MCF 10A (cell line): Measurements from ENCODE around the gene ZEB1. TPM values are rescaled to one million over a fixed set of nuclear protein-coding genes. Genes with fewer than 3 reads are reported as not detected.

ENCODE experiments used
- BruUV-seq: library from RNA; stranded (reverse); fragments of 400-500 nt; replicated peaks from 2 replicates; lab custom pipeline; 2021; lab: Mats Ljungman, UMichigan
- CTCF ChIA-PET: fragments of 300-600 bp; sonication (Branson Sonifier 250); formaldehyde crosslinking; extraction: SDS; loops from one replicate; lab custom pipeline; 2021; ENCODE audit warnings: antibody characterized with exemption, inconsistent platforms; lab: Yijun Ruan, JAX
- POLR2A ChIA-PET: fragments of 300-600, 350-650 bp; sonication (Branson Sonifier 250); formaldehyde crosslinking; extraction: SDS; loops from one replicate; lab custom pipeline; 2020; ENCODE audit warnings: antibody characterized with exemption, inconsistent platforms; lab: Yijun Ruan, JAX
- DNase-seq: peaks from one replicate; pipeline ENCODE4 v3.0.0-alpha.2; 2018; ENCODE audit not compliant: unreplicated experiment
- H3K27ac Mint-ChIP-seq: one replicate; pipeline ENCODE4 v1.8.0; 2022; ENCODE audit warnings: mild to moderate bottlenecking, low read depth, mixed read lengths; ENCODE audit not compliant: unreplicated experiment
- H3K27me3 Mint-ChIP-seq: one replicate; pipeline ENCODE4 v1.8.0; 2022; ENCODE audit warnings: mixed read lengths; ENCODE audit not compliant: insufficient read depth, unreplicated experiment
- H3K36me3 Mint-ChIP-seq: one replicate; pipeline ENCODE4 v1.8.0; 2022; ENCODE audit warnings: mild to moderate bottlenecking, moderate library complexity, mixed read lengths; ENCODE audit not compliant: insufficient read depth, unreplicated experiment
- H3K4me1 Mint-ChIP-seq: one replicate; pipeline ENCODE4 v1.8.0; 2022; ENCODE audit warnings: mixed read lengths; ENCODE audit not compliant: insufficient read depth, unreplicated experiment
- H3K4me3 Mint-ChIP-seq: one replicate; pipeline ENCODE4 v1.8.0; 2022; ENCODE audit warnings: mild to moderate bottlenecking, moderate library complexity, mixed read lengths; ENCODE audit not compliant: unreplicated experiment
- H3K9me3 Mint-ChIP-seq: one replicate; pipeline ENCODE4 v1.8.0; 2022; ENCODE audit warnings: mixed read lengths; ENCODE audit not compliant: unreplicated experiment
- CTCF ChIP-seq: fragments of 200-600 bp; IDR thresholded peaks from one replicate; pipeline ENCODE4 v1.8.0; 2022; ENCODE audit warnings: antibody characterized with exemption, mild to moderate bottlenecking; ENCODE audit not compliant: unreplicated experiment
- intact Hi-C: fragments of 100-400 bp; cut with micrococcal nuclease; formaldehyde crosslinking; loops from 2 replicates; pipeline ENCODE4 v1.14.1; 2022
- total RNA-seq: library from RNA; stranded (reverse); gene quantifications from 2 replicates; pipeline ENCODE4 v1.2.3, GENCODE V29; 2022

Gene ZEB1
- total RNA-seq, 1 experiment from 2014 or later, result 15.1 TPM

GRCh38 chr10:31296754-31297153 is 22.3 kb upstream of the ZEB1 start:
- ChIA-PET CTCF (no interaction called here), POLR2A (no interaction called here)
- intact Hi-C loops, result no loop called here
- H3K4me1 Mint-ChIP-seq, result no peaks in the 10 kb centered on the region
- no peak for DNase-seq
- H3K4me3 Mint-ChIP-seq, result no peak overlapping the region
- no peak for TF ChIP-seq CTCF
- no peaks in the 10 kb centered on the region for H3K27me3 Mint-ChIP-seq
- no TSS peak for BruUV-seq
- H3K36me3 Mint-ChIP-seq, result no peaks in the 10 kb centered on the region
- H3K27ac Mint-ChIP-seq, result no peak overlapping the region
- peaks cover 8% of the 10 kb centered on the region for H3K9me3 Mint-ChIP-seq

DNA sequence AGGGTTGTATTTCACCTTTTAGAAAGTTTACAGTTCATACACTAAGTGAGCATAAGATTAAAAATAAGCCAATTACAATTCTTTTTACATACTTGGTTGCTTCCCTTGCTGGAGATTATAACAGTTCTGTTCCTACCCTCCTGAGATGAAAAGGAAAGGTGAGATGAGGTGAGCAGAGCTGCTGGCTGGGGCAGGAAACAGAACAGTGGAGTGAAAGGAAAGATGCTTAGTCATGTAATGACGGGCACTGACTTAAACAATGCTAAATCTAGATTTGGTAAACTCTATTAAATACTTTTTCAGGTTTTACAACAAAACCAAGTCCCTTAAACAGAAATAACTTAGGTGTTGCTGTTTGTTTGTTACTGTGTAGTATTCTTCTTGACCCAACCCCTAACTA is 19.9 kb upstream of the ZEB1 start:
- peak; percentile 3 for DNase-seq
- no peak for TF ChIP-seq CTCF
- ChIA-PET POLR2A (no interaction called here), CTCF (no interaction called here)
- H3K4me1 Mint-ChIP-seq, result peaks cover under 1% of the 10 kb centered on the region
- no peak overlapping the region for H3K4me3 Mint-ChIP-seq
- no peak overlapping the region for H3K27ac Mint-ChIP-seq
- H3K9me3 Mint-ChIP-seq, result peaks cover 8% of the 10 kb centered on the region
- H3K36me3 Mint-ChIP-seq, result no peaks in the 10 kb centered on the region
- no TSS peak for BruUV-seq
- no peaks in the 10 kb centered on the region for H3K27me3 Mint-ChIP-seq
- intact Hi-C loops, result no loop called here

DNA sequence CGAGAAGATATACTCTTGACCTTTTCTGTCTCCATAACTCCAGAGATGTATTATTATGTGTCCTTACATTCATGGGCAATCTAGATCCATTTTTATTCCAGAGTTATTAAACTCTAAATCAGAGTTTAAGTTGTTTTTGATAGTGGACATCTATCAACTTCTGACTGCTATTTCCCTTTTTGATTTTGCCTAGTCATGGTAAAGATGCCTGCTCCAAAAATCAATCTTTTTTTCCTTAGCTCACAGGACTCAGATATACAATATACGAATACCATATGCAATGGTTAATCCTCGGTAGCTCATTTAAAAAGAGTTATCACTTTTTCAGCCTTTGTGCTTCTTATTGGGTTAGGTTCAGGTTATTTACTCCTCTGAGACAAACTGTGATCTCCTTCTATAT is 15.8 kb upstream of the ZEB1 start:
- H3K27ac Mint-ChIP-seq, result no peak overlapping the region
- no TSS peak for BruUV-seq
- intact Hi-C loops, result no loop called here
- ChIA-PET CTCF (no interaction called here), POLR2A (no interaction called here)
- H3K4me3 Mint-ChIP-seq, result no peak overlapping the region
- H3K9me3 Mint-ChIP-seq, result peaks cover 8% of the 10 kb centered on the region
- TF ChIP-seq CTCF, result no peak
- H3K36me3 Mint-ChIP-seq, result no peaks in the 10 kb centered on the region
- peaks cover 6% of the 10 kb centered on the region for H3K4me1 Mint-ChIP-seq
- DNase-seq, result no peak
- H3K27me3 Mint-ChIP-seq, result no peaks in the 10 kb centered on the region

DNA sequence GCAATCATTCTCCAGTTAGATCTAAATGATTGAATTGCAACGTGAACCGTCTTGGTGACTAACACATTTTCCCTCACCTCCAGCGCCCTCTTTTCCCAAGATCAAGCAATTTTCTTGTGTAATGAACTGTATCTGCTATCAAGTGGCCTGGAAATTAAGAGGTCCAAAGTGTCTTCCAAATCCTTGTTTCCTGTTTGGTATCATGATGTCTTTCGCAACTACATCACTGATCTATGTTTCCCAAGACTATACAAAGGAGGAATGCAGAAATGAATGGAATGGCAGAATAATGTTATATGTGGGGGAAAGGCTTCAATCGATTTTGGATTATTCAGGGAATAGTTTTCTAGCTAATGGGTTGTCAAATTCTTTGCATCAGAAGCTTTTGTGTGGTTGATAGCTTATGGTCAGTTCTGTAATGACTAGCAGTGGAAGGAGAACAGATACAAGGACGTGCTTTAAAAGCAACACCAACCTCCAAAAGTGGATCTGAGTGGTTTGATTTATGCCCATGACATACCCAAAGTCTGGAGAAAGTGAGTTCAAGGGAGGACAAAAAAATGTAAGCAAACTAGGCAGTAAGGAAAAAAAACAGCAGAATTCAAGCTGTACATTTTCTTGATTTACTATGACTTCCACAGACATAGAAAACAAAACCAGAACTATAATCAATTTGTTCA is 14.6 kb upstream of the ZEB1 start:
- Mint-ChIP-seq H3K4me3 (no peak overlapping the region), H3K4me1 (peaks cover 6% of the 10 kb centered on the region), H3K36me3 (no peaks in the 10 kb centered on the region), H3K9me3 (peaks cover 8% of the 10 kb centered on the region), H3K27me3 (no peaks in the 10 kb centered on the region), H3K27ac (no peak overlapping the region)
- ChIA-PET CTCF (interaction anchor here (1.3 kb wide), 1 partner anchor 221 kb away, joined by 4 read pairs; no protein-coding TSS in a partner anchor), POLR2A (interaction anchor here (1.1 kb wide), 1 partner anchor 13 kb away, joined by 3 read pairs; no protein-coding TSS in a partner anchor)
- intact Hi-C loops, result no loop called here
- no TSS peak for BruUV-seq
- no peak for TF ChIP-seq CTCF
- peak; percentile 31 for DNase-seq
